Osteocyte (in vitro differentiated cells): ENCODE data around the gene TSPAN32. TPM values are rescaled to one million over a fixed set of nuclear protein-coding genes. Genes with fewer than 3 reads are reported as not detected.
"Not testable (repeated sequence)": the region's sequence is repeated elsewhere in the genome, so short reads cannot be mapped to it uniquely, and the experiment has no call there.

Source experiments
- DNase-seq: peaks from one replicate; pipeline ENCODE4 v3.0.0; 2021; ENCODE audit warnings: mixed read lengths; ENCODE audit not compliant: unreplicated experiment; ENCODE audit errors: extremely low spot score
- H3K27ac Mint-ChIP-seq: one replicate; pipeline ENCODE4 v1.8.0; 2021; ENCODE audit warnings: mild to moderate bottlenecking, mixed read lengths; ENCODE audit not compliant: unreplicated experiment
- H3K27me3 Mint-ChIP-seq: one replicate; pipeline ENCODE4 v1.8.0; 2021; ENCODE audit warnings: mixed read lengths; ENCODE audit not compliant: unreplicated experiment
- H3K36me3 Mint-ChIP-seq: one replicate; pipeline ENCODE4 v1.8.0; 2021; ENCODE audit warnings: mixed read lengths; ENCODE audit not compliant: unreplicated experiment
- H3K4me1 Mint-ChIP-seq: one replicate; pipeline ENCODE4 v1.8.0; 2021; ENCODE audit warnings: mixed read lengths; ENCODE audit not compliant: unreplicated experiment
- H3K4me3 Mint-ChIP-seq: one replicate; pipeline ENCODE4 v1.8.0; 2021; ENCODE audit warnings: mild to moderate bottlenecking, moderate library complexity, mixed read lengths; ENCODE audit not compliant: unreplicated experiment
- H3K9me3 Mint-ChIP-seq: one replicate; pipeline ENCODE4 v1.8.0; 2021; ENCODE audit warnings: mixed read lengths; ENCODE audit not compliant: unreplicated experiment
- total RNA-seq: library from RNA; stranded (reverse); gene quantifications from 2 replicates; pipeline ENCODE4 v1.2.1, GENCODE V29; 2021
- TF ChIP-seq, protein P1 (sequence below): fragments of 200-600 bp; sonication (generic); IDR thresholded peaks from 2 replicates; pipeline ENCODE4 v1.5.0; 2021; ENCODE audit warnings: antibody characterized with exemption, mild to moderate bottlenecking, moderate library complexity

TSPAN32 gene
- total RNA-seq, 1 donor from 2014 or later, result 1.2 TPM

DNA sequence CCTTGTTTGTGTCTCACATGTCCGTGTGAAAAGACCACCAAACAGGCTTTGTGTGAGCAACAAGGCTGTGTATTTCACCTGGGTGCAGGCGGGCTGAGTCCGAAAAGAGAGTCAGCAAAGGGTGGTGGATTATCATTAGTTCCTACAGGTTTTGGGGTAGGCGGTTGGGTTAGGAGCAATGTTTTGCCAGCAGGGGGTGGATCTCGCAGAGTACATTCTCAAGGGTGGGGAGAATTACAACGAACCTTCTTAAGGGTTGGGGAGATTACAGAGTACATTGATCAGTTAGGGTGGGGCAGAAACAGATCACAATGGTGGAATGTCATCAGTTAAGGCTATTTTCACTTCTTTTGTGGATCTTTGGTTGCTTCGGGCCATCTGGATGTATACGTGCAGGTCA lies 36.9 kb downstream of the TSPAN32 start:
- H3K27me3 Mint-ChIP-seq, result peaks cover 39% of the 10 kb centered on the region
- DNase-seq, H3K36me3 Mint-ChIP-seq, H3K27ac Mint-ChIP-seq, H3K4me3 Mint-ChIP-seq, H3K4me1 Mint-ChIP-seq, H3K9me3 Mint-ChIP-seq: not testable (repeated sequence)

DNA sequence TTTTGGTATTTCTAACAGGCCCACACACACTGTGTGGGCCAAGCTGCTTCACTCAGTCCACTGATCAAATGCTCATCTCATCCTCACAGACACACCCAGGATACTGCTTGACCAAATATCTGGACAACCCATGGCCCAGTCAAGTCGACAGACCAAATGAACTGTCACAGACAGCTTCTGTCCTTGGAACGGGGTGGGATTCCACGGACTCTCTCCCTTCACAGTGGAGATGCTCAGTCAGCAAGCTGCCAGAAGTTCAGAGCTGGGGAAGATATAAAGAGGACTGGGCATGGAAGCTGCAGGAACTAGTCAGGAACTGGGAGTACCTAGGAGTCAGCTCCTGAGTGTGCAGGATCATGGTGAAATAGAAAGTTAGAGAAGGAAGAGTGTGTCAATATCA lies 40.7 kb downstream of the TSPAN32 start:
- Mint-ChIP-seq H3K36me3 (peaks cover 2% of the 10 kb centered on the region), H3K9me3 (no peaks in the 10 kb centered on the region), H3K4me1 (no peaks in the 10 kb centered on the region), H3K4me3 (no peak overlapping the region), H3K27ac (no peak overlapping the region), H3K27me3 (peaks cover 19% of the 10 kb centered on the region)
- TF ChIP-seq, protein P1, sequence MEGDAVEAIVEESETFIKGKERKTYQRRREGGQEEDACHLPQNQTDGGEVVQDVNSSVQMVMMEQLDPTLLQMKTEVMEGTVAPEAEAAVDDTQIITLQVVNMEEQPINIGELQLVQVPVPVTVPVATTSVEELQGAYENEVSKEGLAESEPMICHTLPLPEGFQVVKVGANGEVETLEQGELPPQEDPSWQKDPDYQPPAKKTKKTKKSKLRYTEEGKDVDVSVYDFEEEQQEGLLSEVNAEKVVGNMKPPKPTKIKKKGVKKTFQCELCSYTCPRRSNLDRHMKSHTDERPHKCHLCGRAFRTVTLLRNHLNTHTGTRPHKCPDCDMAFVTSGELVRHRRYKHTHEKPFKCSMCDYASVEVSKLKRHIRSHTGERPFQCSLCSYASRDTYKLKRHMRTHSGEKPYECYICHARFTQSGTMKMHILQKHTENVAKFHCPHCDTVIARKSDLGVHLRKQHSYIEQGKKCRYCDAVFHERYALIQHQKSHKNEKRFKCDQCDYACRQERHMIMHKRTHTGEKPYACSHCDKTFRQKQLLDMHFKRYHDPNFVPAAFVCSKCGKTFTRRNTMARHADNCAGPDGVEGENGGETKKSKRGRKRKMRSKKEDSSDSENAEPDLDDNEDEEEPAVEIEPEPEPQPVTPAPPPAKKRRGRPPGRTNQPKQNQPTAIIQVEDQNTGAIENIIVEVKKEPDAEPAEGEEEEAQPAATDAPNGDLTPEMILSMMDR, result no peak
- DNase-seq, result no peak

DNA sequence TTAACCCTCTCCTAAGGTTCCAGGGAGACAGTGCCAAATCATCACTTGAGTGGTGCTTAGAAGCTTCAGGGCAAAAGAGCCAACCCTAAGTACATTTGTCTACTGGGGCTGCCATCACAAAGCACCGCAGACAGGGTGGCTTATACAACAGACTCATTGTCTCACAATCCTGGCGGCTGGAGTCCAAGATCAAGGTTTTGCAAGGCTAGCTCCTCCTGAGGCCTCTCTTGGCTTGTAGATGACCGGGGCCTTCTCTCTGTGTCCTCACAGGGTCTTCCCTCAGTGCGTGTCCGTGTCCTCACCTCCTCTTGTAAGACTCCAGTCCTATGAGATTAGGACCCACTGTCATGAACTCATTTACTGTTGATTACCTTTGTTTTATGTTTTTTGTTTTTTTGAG lies 41.2 kb downstream of the TSPAN32 start:
- Mint-ChIP-seq H3K4me3 (no peak overlapping the region), H3K4me1 (no peaks in the 10 kb centered on the region), H3K27ac (no peak overlapping the region), H3K36me3 (peaks cover 2% of the 10 kb centered on the region), H3K9me3 (no peaks in the 10 kb centered on the region), H3K27me3 (peaks cover 16% of the 10 kb centered on the region)
- no peak for DNase-seq
- TF ChIP-seq, protein P1, result no peak

- Mint-ChIP-seq H3K9me3 (peaks cover under 1% of the 10 kb centered on the region), H3K4me3 (no peak overlapping the region), H3K27ac (no peak overlapping the region), H3K27me3 (peaks cover 11% of the 10 kb centered on the region), H3K36me3 (peaks cover 2% of the 10 kb centered on the region), H3K4me1 (no peaks in the 10 kb centered on the region)
- TF ChIP-seq, protein P1, result no peak
- no peak for DNase-seq
Observed at GRCh38 chr11:2343502-2343901, 41.7 kb downstream of the TSPAN32 start.

DNA sequence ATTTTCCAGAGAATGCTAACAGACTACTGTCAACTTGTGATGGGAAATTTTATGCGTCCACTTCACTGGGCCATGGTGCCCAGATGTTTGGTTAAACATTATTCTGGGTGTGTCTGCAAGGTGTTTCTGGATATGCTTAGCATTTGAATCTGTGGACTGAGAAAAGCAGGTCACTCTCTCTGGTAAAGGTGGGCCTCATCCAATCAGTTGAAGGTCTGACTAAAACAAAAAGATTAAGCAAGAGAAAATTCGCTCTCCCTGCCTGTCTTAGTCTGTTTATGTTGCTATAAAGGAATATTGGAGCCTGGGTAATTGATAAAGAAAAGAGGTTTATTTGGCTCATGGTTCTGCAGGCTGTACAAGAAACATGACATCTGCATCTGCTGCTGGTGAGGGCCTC lies 43.2 kb downstream of the TSPAN32 start:
- TF ChIP-seq, protein P1, result no peak
- no peak for DNase-seq
- H3K4me1 Mint-ChIP-seq, result no peaks in the 10 kb centered on the region
- H3K36me3 Mint-ChIP-seq, result peaks cover 2% of the 10 kb centered on the region
- H3K4me3 Mint-ChIP-seq, result no peak overlapping the region
- no peak overlapping the region for H3K27ac Mint-ChIP-seq
- peaks cover under 1% of the 10 kb centered on the region for H3K27me3 Mint-ChIP-seq
- peaks cover 12% of the 10 kb centered on the region for H3K9me3 Mint-ChIP-seq

DNA sequence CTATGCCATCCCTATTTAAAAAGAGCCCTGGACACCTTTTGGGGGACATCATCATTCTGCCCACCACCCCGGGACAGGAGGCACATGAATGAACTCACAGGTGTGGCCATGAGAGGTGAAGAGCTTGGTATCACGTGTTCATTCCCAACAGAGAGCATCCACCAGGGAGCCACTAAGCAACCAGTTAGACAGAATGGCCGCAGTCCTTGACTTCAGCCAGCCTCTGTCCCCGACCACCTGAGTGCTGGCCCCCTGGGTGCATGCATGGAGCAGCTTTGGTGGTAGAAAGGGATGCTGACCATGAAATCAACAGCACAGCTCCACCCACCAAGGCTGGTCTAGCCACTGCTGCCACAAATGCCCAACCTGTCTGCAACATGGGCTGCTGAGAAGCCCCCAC lies 44.2 kb downstream of the TSPAN32 start:
- Mint-ChIP-seq H3K9me3 (peaks cover 15% of the 10 kb centered on the region), H3K27ac (no peak overlapping the region), H3K27me3 (peaks cover 4% of the 10 kb centered on the region), H3K4me1 (no peaks in the 10 kb centered on the region), H3K4me3 (no peak overlapping the region), H3K36me3 (peaks cover 2% of the 10 kb centered on the region)
- DNase-seq, result no peak
- TF ChIP-seq, protein P1, result no peak
